C4-2B (cell line): Measurements from ENCODE around the gene CUL9.

Source experiments
- H3K27ac ChIP-seq: fragments of 450-650 bp; 2 replicates; pipeline ENCODE4 v1.5.1; 2017
- CTCF ChIP-seq: fragments of 450-650 bp; conservative IDR thresholded peaks from 2 replicates; pipeline ENCODE4 v1.5.1; 2017; ENCODE audit warnings: mild to moderate bottlenecking
- ZFX ChIP-seq: fragments of 450-650 bp; IDR thresholded peaks from 2 replicates; pipeline ENCODE4 v1.6.1; 2017

Gene CUL9

GRCh38 chr6:43258180-43258579 is 76.2 kb downstream of the CUL9 start:
- no peak for TF ChIP-seq ZFX
- TF ChIP-seq CTCF = no peak
- no peak overlapping the region for H3K27ac ChIP-seq

GRCh38 chr6:43258807-43259686 is 77.1 kb downstream of the CUL9 start:
- H3K27ac ChIP-seq = no peak overlapping the region
- TF ChIP-seq CTCF (no peak), ZFX (no peak)

GRCh38 chr6:43260791-43261190 is 78.8 kb downstream of the CUL9 start:
- no peak overlapping the region for H3K27ac ChIP-seq
- TF ChIP-seq ZFX (no peak), CTCF (no peak)

- H3K27ac ChIP-seq = no peak overlapping the region
Observed at GRCh38 chr6:43261198-43261597, 79.2 kb downstream of the CUL9 start.

GRCh38 chr6:43262000-43262779 is 80.2 kb downstream of the CUL9 start:
- no peak overlapping the region for H3K27ac ChIP-seq
- TF ChIP-seq ZFX (no peak), CTCF (no peak)

More at GRCh38 chr6:43261198-43261597, 79.2 kb downstream of the CUL9 start:
- no peak for TF ChIP-seq ZFX
- no peak for TF ChIP-seq CTCF

- TF ChIP-seq CTCF = no peak
- TF ChIP-seq ZFX = no peak
- H3K27ac ChIP-seq = no peak overlapping the region
Observed at GRCh38 chr6:43262780-43263313, 80.9 kb downstream of the CUL9 start.
